Esophagus muscularis mucosa (tissue), 4 donors: ENCODE measurements around the gene C4orf50. TPM values are rescaled to one million over a fixed set of nuclear protein-coding genes. Genes with fewer than 3 reads are reported as not detected.

Experiments
- DNase-seq: peaks from one replicate; pipeline ENCODE4 v3.0.0-alpha.2; 2017; ENCODE audit errors: extremely low spot score
- H3K27ac ChIP-seq, 4 donors: fragments of 200-600 bp; sonication (generic); replicated peaks in 1 of 4; 1 replicate in 3 of 4; 2 replicates in 1 of 4; pipeline ENCODE4 v1.5.1; 2016 to 2019; ENCODE audit warnings: mild to moderate bottlenecking in 1 of 4
- H3K27me3 ChIP-seq, 4 donors: fragments of 200-600 bp; sonication (generic); one replicate each; pipeline versions ENCODE4 v1.5.1 to v1.6.0; 2016 to 2019
- H3K36me3 ChIP-seq, 4 donors: fragments of 200-600 bp; sonication (generic); one replicate each; pipeline ENCODE4 v1.5.1; 2016 to 2019
- H3K4me1 ChIP-seq, 4 donors: fragments of 200-600 bp; sonication (generic); one replicate each; pipeline ENCODE4 v1.5.1; 2016 to 2019
- H3K4me3 ChIP-seq, 4 donors: fragments of 200-600 bp; sonication (generic); 1 replicate in 2 of 4; 2 replicates in 2 of 4; pipeline ENCODE4 v1.5.1; 2016 to 2019; ENCODE audit warnings: mild to moderate bottlenecking in 4 of 4, moderate library complexity in 1 of 4
- H3K9me3 ChIP-seq, 4 donors: fragments of 200-600 bp; sonication (generic); 1 replicate in 3 of 4; 2 replicates in 1 of 4; pipeline ENCODE4 v1.5.1; 2016 to 2019
- EP300 ChIP-seq: sonication (generic); formaldehyde crosslinking; IDR thresholded peaks from one replicate; pipeline ENCODE4 v1.6.1; 2017; ENCODE audit warnings: antibody characterized with exemption
- POLR2A ChIP-seq: fragments of 450-650 bp; IDR thresholded peaks from one replicate; pipeline ENCODE4 v1.6.1; 2017; ENCODE audit warnings: antibody characterized with exemption, moderate library complexity, mild to moderate bottlenecking, low read depth
- POLR2AphosphoS5 ChIP-seq, 2 donors: sonication (generic); formaldehyde crosslinking; IDR thresholded peaks; one replicate each; pipeline ENCODE4 v1.6.1; 2017; ENCODE audit warnings: antibody characterized with exemption in 2 of 2
- WGBS: methylation state at CpG from one replicate; pipeline ENCODE4 v1.1.5; 2018; 5-methylcytosine and 5-hydroxymethylcytosine counted together
- intact Hi-C: fragments of 100-400 bp; cut with DNase I; formaldehyde crosslinking; loops from one replicate; pipeline ENCODE4 v1.15.1; 2023
- total RNA-seq, 4 donors: library from RNA; depleted of rRNA; stranded (reverse); fragments of >200 nt; gene quantifications; one replicate each; pipeline versions ENCODE4 v1.1.0 to v1.2.1, GENCODE V29; 2016
- TF ChIP-seq, protein P1 (sequence below), 3 experiments: fragments of 200-600 bp in 2 of 3; fragments of 450-650 bp in 1 of 3; sonication (generic) in 2 of 3; IDR thresholded peaks; one replicate each; pipeline ENCODE4 v1.5.1; 2017 to 2019; ENCODE audit warnings: antibody characterized with exemption in 3 of 3, mild to moderate bottlenecking in 2 of 3, moderate library complexity in 1 of 3

The C4orf50 gene
- total RNA-seq, 4 donors from 2014 or later: 0.11 to 0.42 (median 0.26) TPM

GRCh38 chr4:5869966-5870619 lies 148.1 kb downstream of the C4orf50 start:
- no peak overlapping the region for H3K4me3 ChIP-seq
- TF ChIP-seq EP300 (no peak), POLR2A (no peak), POLR2AphosphoS5 (IDR thresholded peaks at IDR 0.05) (no peak)
- TF ChIP-seq, protein P1, sequence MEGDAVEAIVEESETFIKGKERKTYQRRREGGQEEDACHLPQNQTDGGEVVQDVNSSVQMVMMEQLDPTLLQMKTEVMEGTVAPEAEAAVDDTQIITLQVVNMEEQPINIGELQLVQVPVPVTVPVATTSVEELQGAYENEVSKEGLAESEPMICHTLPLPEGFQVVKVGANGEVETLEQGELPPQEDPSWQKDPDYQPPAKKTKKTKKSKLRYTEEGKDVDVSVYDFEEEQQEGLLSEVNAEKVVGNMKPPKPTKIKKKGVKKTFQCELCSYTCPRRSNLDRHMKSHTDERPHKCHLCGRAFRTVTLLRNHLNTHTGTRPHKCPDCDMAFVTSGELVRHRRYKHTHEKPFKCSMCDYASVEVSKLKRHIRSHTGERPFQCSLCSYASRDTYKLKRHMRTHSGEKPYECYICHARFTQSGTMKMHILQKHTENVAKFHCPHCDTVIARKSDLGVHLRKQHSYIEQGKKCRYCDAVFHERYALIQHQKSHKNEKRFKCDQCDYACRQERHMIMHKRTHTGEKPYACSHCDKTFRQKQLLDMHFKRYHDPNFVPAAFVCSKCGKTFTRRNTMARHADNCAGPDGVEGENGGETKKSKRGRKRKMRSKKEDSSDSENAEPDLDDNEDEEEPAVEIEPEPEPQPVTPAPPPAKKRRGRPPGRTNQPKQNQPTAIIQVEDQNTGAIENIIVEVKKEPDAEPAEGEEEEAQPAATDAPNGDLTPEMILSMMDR (IDR thresholded peaks at IDR 0.05): no peak
- 91% methylated on average over 14 of the region's 14 CpGs for WGBS
- no peak overlapping the region for H3K27ac ChIP-seq
- H3K27me3 ChIP-seq: peaks cover 0 to 32% (median 0%) of the 10 kb centered on the region in 4 donors
- H3K4me1 ChIP-seq: peaks cover 0 to 5% (median 0%) of the 10 kb centered on the region in 4 donors
- no peaks in the 10 kb centered on the region for H3K9me3 ChIP-seq
- H3K36me3 ChIP-seq: no peaks in the 10 kb centered on the region
- intact Hi-C loops: no loop called here
- no peak for DNase-seq

- H3K27me3 ChIP-seq: peaks cover 0 to 32% (median 0%) of the 10 kb centered on the region in 4 donors
- no peaks in the 10 kb centered on the region for H3K9me3 ChIP-seq
- intact Hi-C loops: no loop called here
- no peak overlapping the region for H3K4me3 ChIP-seq
- H3K4me1 ChIP-seq: no peaks in the 10 kb centered on the region
- no peak for DNase-seq
- H3K27ac ChIP-seq: no peak overlapping the region
- H3K36me3 ChIP-seq: no peaks in the 10 kb centered on the region
- WGBS: 98% methylated on average over 3 of the region's 3 CpGs
- TF ChIP-seq EP300: no peak
- TF ChIP-seq POLR2AphosphoS5 (IDR thresholded peaks at IDR 0.05): no peak
- no peak for TF ChIP-seq POLR2A
- TF ChIP-seq, protein P1 (IDR thresholded peaks at IDR 0.05): no peak
Observed at GRCh38 chr4:5867866-5868265, 150.4 kb downstream of the C4orf50 start.

GRCh38 chr4:5866841-5867813 lies 151.1 kb downstream of the C4orf50 start:
- intact Hi-C loops: no loop called here
- Histone ChIP-seq H3K36me3 (no peaks in the 10 kb centered on the region), H3K4me3 (no peak overlapping the region), H3K9me3 (no peaks in the 10 kb centered on the region), H3K27ac (no peak overlapping the region), H3K27me3 (peaks cover 0 to 35% (median 0%) of the 10 kb centered on the region in 4 donors), H3K4me1 (no peaks in the 10 kb centered on the region)
- WGBS: 72% methylated on average over 10 of the region's 10 CpGs
- no peak for DNase-seq
- TF ChIP-seq POLR2AphosphoS5 (IDR thresholded peaks at IDR 0.05) (no peak), EP300 (no peak), POLR2A (no peak)
- TF ChIP-seq, protein P1 (IDR thresholded peaks at IDR 0.05): no peak

DNA sequence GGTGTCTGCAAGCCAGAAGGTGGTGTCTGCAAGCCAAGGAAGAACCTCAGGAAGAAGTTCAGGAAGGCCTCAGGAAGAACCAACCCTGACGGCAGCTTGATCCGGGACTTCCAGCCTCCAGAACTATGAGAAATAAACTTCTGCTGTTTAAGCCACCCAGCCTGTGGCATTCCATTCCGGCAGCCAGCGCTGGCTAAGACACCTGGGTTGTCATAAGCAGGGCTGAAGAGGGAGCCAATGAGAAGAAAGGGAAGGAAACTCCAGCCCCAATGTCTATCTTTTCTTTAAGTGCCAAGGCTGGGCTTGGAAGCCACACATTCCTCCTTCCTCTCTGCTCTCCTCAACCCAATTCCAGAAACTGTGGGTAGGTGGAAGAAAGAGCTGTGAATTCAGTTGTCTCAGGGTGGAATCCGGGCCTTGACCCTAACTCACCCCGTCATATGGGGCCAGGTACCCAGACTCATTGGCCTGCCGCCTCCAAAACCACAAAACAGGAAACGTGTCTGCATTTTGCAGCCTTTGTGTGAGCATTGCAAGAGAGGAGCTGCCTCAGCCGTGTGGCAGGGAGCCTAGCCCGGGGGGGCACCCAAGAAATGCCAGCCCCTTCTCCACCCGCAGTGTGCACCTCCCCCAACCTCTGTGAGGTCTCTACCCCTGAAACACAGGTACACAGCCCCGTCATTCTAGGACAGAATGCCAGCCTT lies 152.2 kb downstream of the C4orf50 start:
- Histone ChIP-seq H3K9me3 (no peaks in the 10 kb centered on the region), H3K27me3 (peaks cover 0 to 34% (median 0%) of the 10 kb centered on the region in 4 donors), H3K36me3 (no peaks in the 10 kb centered on the region), H3K4me1 (no peaks in the 10 kb centered on the region), H3K4me3 (no peak overlapping the region), H3K27ac (no peak overlapping the region)
- no peak for DNase-seq
- intact Hi-C loops: no loop called here
- TF ChIP-seq, protein P1 (IDR thresholded peaks at IDR 0.05): no peak
- TF ChIP-seq POLR2A (no peak), POLR2AphosphoS5 (IDR thresholded peaks at IDR 0.05) (no peak), EP300 (no peak)
- 88% methylated on average over 6 of the region's 12 CpGs for WGBS
